Sigmoid colon (tissue), 7 donors: ENCODE results near the gene LPP. TPM values are rescaled to one million over a fixed set of nuclear protein-coding genes. Genes with fewer than 3 reads are reported as not detected.
A peak's percentile ranks its signal among the peaks of the same experiment; 100 is the strongest.

Experiments used
- DNase-seq: peaks from one replicate; pipeline ENCODE4 v3.0.0-alpha.2; 2019
- H3K27ac ChIP-seq, 4 donors: fragments of 200-600 bp; sonication (generic); one replicate each; pipeline ENCODE4 v1.5.1; 2016 to 2019; ENCODE audit warnings: mild to moderate bottlenecking in 1 of 4
- H3K27me3 ChIP-seq, 3 donors: fragments of 200-600 bp; sonication (generic); one replicate each; pipeline ENCODE4 v1.5.1; 2019; ENCODE audit warnings: mild to moderate bottlenecking in 1 of 3
- H3K36me3 ChIP-seq, 4 donors: fragments of 200-600 bp; sonication (generic); one replicate each; pipeline ENCODE4 v1.5.1; 2016 to 2019
- H3K4me1 ChIP-seq, 4 donors: fragments of 200-600 bp; sonication (generic); one replicate each; pipeline ENCODE4 v1.5.1; 2017 to 2019
- H3K4me3 ChIP-seq, 4 donors: fragments of 200-600 bp; sonication (generic); one replicate each; pipeline ENCODE4 v1.5.1; 2017 to 2019; ENCODE audit warnings: mild to moderate bottlenecking in 2 of 4, moderate library complexity in 1 of 4
- H3K9me3 ChIP-seq, 4 donors: fragments of 200-600 bp in 3 of 4; sonication (generic) in 3 of 4; one replicate each; pipeline versions ENCODE4 v1.5.1 to v1.6.1; 2013 to 2019
- CTCF ChIP-seq, 4 experiments: fragments of 450-650 bp in 3 of 4; fragments of 200-600 bp in 1 of 4; IDR thresholded peaks; one replicate each; pipeline ENCODE4 v1.5.1; 2016 to 2019; ENCODE audit warnings: antibody characterized with exemption in 4 of 4, mild to moderate bottlenecking in 3 of 4, moderate library complexity in 2 of 4
- EP300 ChIP-seq, 4 donors: sonication (generic); formaldehyde crosslinking; IDR thresholded peaks; one replicate each; pipeline ENCODE4 v1.6.1; 2017; ENCODE audit warnings: antibody characterized with exemption in 4 of 4
- POLR2A ChIP-seq, 2 donors: fragments of 450-650 bp; IDR thresholded peaks; one replicate each; pipeline ENCODE4 v1.6.1; 2016; ENCODE audit warnings: antibody characterized with exemption in 2 of 2, mild to moderate bottlenecking in 2 of 2, moderate library complexity in 2 of 2
- POLR2AphosphoS5 ChIP-seq, 4 donors: sonication (generic); formaldehyde crosslinking; IDR thresholded peaks; one replicate each; pipeline ENCODE4 v1.6.1; 2017; ENCODE audit warnings: antibody characterized with exemption in 4 of 4
- WGBS, 2 donors: extraction: QIAGEN DNeasy Blood & Tissue Kit; methylation state at CpG; one replicate each; pipeline ENCODE4 v1.1.7; 2013; 5-methylcytosine and 5-hydroxymethylcytosine counted together
- intact Hi-C: fragments of 100-400 bp; cut with DNase I; formaldehyde crosslinking; loops from one replicate; pipeline ENCODE4 v1.15.1; 2023
- polyA plus RNA-seq, 3 donors: library from polyadenylated mRNA; stranded (reverse); fragments of 200-250 nt; gene quantifications; one replicate each; pipeline ENCODE4 v1.2.3, GENCODE V29; 2013
- total RNA-seq, 4 donors: library from RNA; depleted of rRNA; stranded (reverse); fragments of >200 nt; gene quantifications; one replicate each; pipeline ENCODE4 v1.1.0, GENCODE V29; 2016
- donor health status: healthy with polysubstance abuse.
- donor health status: Bipolar disorder and iron deficiency.
- donor health status: healthy.

Gene LPP
- total and polyA plus RNA-seq, 7 donors: 5.3 to 1,773 (median 824) TPM

- peaks cover 0 to 71% (median 45%) of the 10 kb centered on the region in 4 donors for H3K4me1 ChIP-seq
Measured at GRCh38 chr3:188383748-188384147, 229.8 kb downstream of the LPP start.

GRCh38 chr3:188385295-188385694 lies 231.3 kb downstream of the LPP start:
- no peak for TF ChIP-seq EP300 (IDR thresholded peaks at IDR 0.05)
- no peak for TF ChIP-seq POLR2AphosphoS5 (IDR thresholded peaks at IDR 0.05)
- no peak for TF ChIP-seq CTCF (IDR thresholded peaks at IDR 0.05)
- TF ChIP-seq POLR2A (IDR thresholded peaks at IDR 0.05): no peak
- peaks cover 0 to 84% (median 60%) of the 10 kb centered on the region in 4 donors for H3K4me1 ChIP-seq
- 65 to 71% methylated on average over 4 of the region's 4 CpGs for WGBS, 2 donors
- no peak for DNase-seq
- no peaks in the 10 kb centered on the region for H3K9me3 ChIP-seq
- H3K27ac ChIP-seq: peak overlapping the region; percentile 7 to 38 (median 26)
- intact Hi-C loops: no loop called here
- H3K36me3 ChIP-seq: no peaks in the 10 kb centered on the region
- H3K27me3 ChIP-seq: no peaks in the 10 kb centered on the region
- no peak overlapping the region for H3K4me3 ChIP-seq

More at GRCh38 chr3:188383748-188384147, 229.8 kb downstream of the LPP start:
- Histone ChIP-seq H3K27ac (peak overlapping the region in 1 of 4 donors; percentile 16), H3K9me3 (no peaks in the 10 kb centered on the region), H3K36me3 (no peaks in the 10 kb centered on the region), H3K27me3 (no peaks in the 10 kb centered on the region), H3K4me3 (no peak overlapping the region)
- DNase-seq: no peak
- intact Hi-C loops: no loop called here
- 76 to 82% methylated on average over 3 of the region's 3 CpGs for WGBS, 2 donors
- TF ChIP-seq EP300 (IDR thresholded peaks at IDR 0.05) (no peak), POLR2AphosphoS5 (IDR thresholded peaks at IDR 0.05) (no peak), POLR2A (IDR thresholded peaks at IDR 0.05) (no peak), CTCF (IDR thresholded peaks at IDR 0.05) (no peak)

GRCh38 chr3:188389711-188390342 lies 235.9 kb downstream of the LPP start:
- 49 to 52% methylated on average over 5 of the region's 5 CpGs for WGBS, 2 donors
- peak; percentile 73 for DNase-seq
- Histone ChIP-seq H3K27ac (peak overlapping the region; percentile 47 to 73 (median 68)), H3K9me3 (no peaks in the 10 kb centered on the region), H3K27me3 (no peaks in the 10 kb centered on the region), H3K4me1 (peaks cover 0 to 93% (median 82%) of the 10 kb centered on the region in 4 donors), H3K36me3 (no peaks in the 10 kb centered on the region), H3K4me3 (no peak overlapping the region)
- TF ChIP-seq CTCF (IDR thresholded peaks at IDR 0.05) (no peak), POLR2A (IDR thresholded peaks at IDR 0.05) (no peak), EP300 (IDR thresholded peaks at IDR 0.05) (peak in 1 of 4 donors; percentile 64), POLR2AphosphoS5 (IDR thresholded peaks at IDR 0.05) (peak in 1 of 4 donors; percentile 16)
- intact Hi-C loops: loop anchor here (10.0 kb wide), 1 partner anchor 375 kb away; no protein-coding TSS in a partner anchor

GRCh38 chr3:188390343-188390718 lies 236.4 kb downstream of the LPP start:
- DNase-seq: no peak
- Histone ChIP-seq H3K4me3 (no peak overlapping the region), H3K27ac (peak overlapping the region; percentile 47 to 73 (median 68)), H3K36me3 (no peaks in the 10 kb centered on the region), H3K9me3 (no peaks in the 10 kb centered on the region), H3K4me1 (peaks cover 0 to 89% (median 80%) of the 10 kb centered on the region in 4 donors), H3K27me3 (no peaks in the 10 kb centered on the region)
- intact Hi-C loops: loop anchor here (10.0 kb wide), 1 partner anchor 374 kb away; no protein-coding TSS in a partner anchor
- 50 to 72% methylated on average over 4 of the region's 4 CpGs for WGBS, 2 donors
- TF ChIP-seq POLR2A (IDR thresholded peaks at IDR 0.05) (no peak), CTCF (IDR thresholded peaks at IDR 0.05) (no peak), POLR2AphosphoS5 (IDR thresholded peaks at IDR 0.05) (no peak), EP300 (IDR thresholded peaks at IDR 0.05) (no peak)
